H9 (cell line): Measurements from ENCODE around the gene KLHDC7B. TPM values are rescaled to one million over a fixed set of nuclear protein-coding genes. Genes with fewer than 3 reads are reported as not detected.

Experiments used
- DNase-seq: peaks from one replicate; pipeline ENCODE4 v3.0.0-alpha.2; 2017
- H2AFZ ChIP-seq: one replicate; pipeline ENCODE4 v1.6.1; 2013; ENCODE audit warnings: mild to moderate bottlenecking, low read length, control low read depth, moderate library complexity
- H2AK5ac ChIP-seq: 2 replicates; pipeline ENCODE4 v1.6.1; 2013; ENCODE audit warnings: low read length, control low read depth, mixed read lengths; ENCODE audit not compliant: insufficient read length
- H2BK120ac ChIP-seq: one replicate; pipeline ENCODE4 v1.6.1; 2013; ENCODE audit warnings: low read depth, mild to moderate bottlenecking, low read length, control low read depth, inconsistent platforms; ENCODE audit not compliant: poor library complexity, severe bottlenecking
- H2BK12ac ChIP-seq: 2 replicates; pipeline ENCODE4 v1.6.1; 2013; ENCODE audit warnings: low read length, control low read depth, mixed read lengths, low read depth; ENCODE audit not compliant: insufficient read length
- H2BK15ac ChIP-seq: 2 replicates; pipeline ENCODE4 v1.6.1; 2013; ENCODE audit warnings: low read depth, low read length, control low read depth
- H2BK20ac ChIP-seq: one replicate; pipeline ENCODE4 v1.6.1; 2013; ENCODE audit warnings: low read depth, mild to moderate bottlenecking, low read length, control low read depth, inconsistent platforms; ENCODE audit not compliant: poor library complexity, severe bottlenecking
- H2BK5ac ChIP-seq: 2 replicates; pipeline ENCODE4 v1.6.1; 2013; ENCODE audit warnings: low read length, control low read depth, mixed read lengths; ENCODE audit not compliant: insufficient read length
- H3K14ac ChIP-seq: 2 replicates; pipeline ENCODE4 v1.6.1; 2013; ENCODE audit warnings: low read length, control low read depth; ENCODE audit not compliant: insufficient read depth
- H3K18ac ChIP-seq: 2 replicates; pipeline ENCODE4 v1.6.1; 2013; ENCODE audit warnings: low read depth, mild to moderate bottlenecking, mixed read lengths, low read length, control low read depth; ENCODE audit not compliant: insufficient read length
- H3K23ac ChIP-seq: 2 replicates; pipeline ENCODE4 v1.6.1; 2013; ENCODE audit warnings: low read length, control low read depth, mixed read lengths, low read depth; ENCODE audit not compliant: insufficient read length
- H3K23me2 ChIP-seq: 2 replicates; pipeline ENCODE4 v1.6.1; 2013; ENCODE audit warnings: low read depth, mild to moderate bottlenecking, mixed read lengths, low read length, control low read depth; ENCODE audit not compliant: insufficient read length, poor library complexity, severe bottlenecking
- H3K27ac ChIP-seq: 2 replicates; pipeline ENCODE4 v1.5.1; 2013; ENCODE audit warnings: low read length, control low read depth, mixed read lengths, low read depth; ENCODE audit not compliant: insufficient read length
- H3K27me3 ChIP-seq: 2 replicates; pipeline ENCODE4 v1.6.1; 2013; ENCODE audit warnings: low read length, control low read depth, inconsistent platforms; ENCODE audit not compliant: insufficient read depth
- H3K4ac ChIP-seq: 2 replicates; pipeline ENCODE4 v1.6.1; 2013; ENCODE audit warnings: low read depth, mild to moderate bottlenecking, control low read depth, inconsistent platforms, low read length, moderate library complexity
- H3K4me1 ChIP-seq: 2 replicates; pipeline ENCODE4 v1.6.1; 2013; ENCODE audit warnings: low read length, control low read depth, inconsistent platforms; ENCODE audit not compliant: insufficient read depth
- H3K4me2 ChIP-seq: 2 replicates; pipeline ENCODE4 v1.6.1; 2013; ENCODE audit warnings: low read length, control low read depth, mixed read lengths; ENCODE audit not compliant: insufficient read length, insufficient read depth
- H3K56ac ChIP-seq: 2 replicates; pipeline ENCODE4 v1.6.1; 2013; ENCODE audit warnings: low read depth, mild to moderate bottlenecking, mixed read lengths, low read length, control low read depth; ENCODE audit not compliant: insufficient read length
- H3K79me1 ChIP-seq: 2 replicates; pipeline ENCODE4 v1.6.1; 2013; ENCODE audit warnings: low read depth, mild to moderate bottlenecking, moderate library complexity, low read length, control low read depth, inconsistent platforms; ENCODE audit not compliant: insufficient read depth, poor library complexity, severe bottlenecking
- H3K79me2 ChIP-seq: 2 replicates; pipeline ENCODE4 v1.6.1; 2013; ENCODE audit warnings: low read length, control low read depth, inconsistent platforms; ENCODE audit not compliant: insufficient read depth
- H3K9ac ChIP-seq: 2 replicates; pipeline ENCODE4 v1.6.1; 2013; ENCODE audit warnings: low read length, control low read depth, mixed read lengths; ENCODE audit not compliant: insufficient read length; ENCODE audit errors: extremely low read depth
- H3K9me3 ChIP-seq: one replicate; pipeline ENCODE4 v1.6.1; 2013; ENCODE audit warnings: low read depth, low read length, inconsistent platforms; ENCODE audit not compliant: control insufficient read depth
- H3T11ph ChIP-seq: one replicate; pipeline ENCODE4 v1.6.1; 2013; ENCODE audit warnings: mild to moderate bottlenecking, low read length, control low read depth, inconsistent platforms
- H4K20me1 ChIP-seq: one replicate; pipeline ENCODE4 v1.6.1; 2013; ENCODE audit not compliant: control insufficient read depth, insufficient read length, insufficient read depth
- H4K5ac ChIP-seq: 2 replicates; pipeline ENCODE4 v1.6.1; 2013; ENCODE audit warnings: low read depth, mild to moderate bottlenecking, mixed read lengths, low read length, control low read depth; ENCODE audit not compliant: insufficient read length
- H4K8ac ChIP-seq: replicated peaks from 2 replicates; pipeline ENCODE4 v1.6.1; 2013; ENCODE audit warnings: low read length, control low read depth, mixed read lengths, low read depth; ENCODE audit not compliant: insufficient read length
- H4K91ac ChIP-seq: 2 replicates; pipeline ENCODE4 v1.6.1; 2013; ENCODE audit warnings: low read depth, mild to moderate bottlenecking, moderate library complexity, mixed read lengths, low read length, control low read depth; ENCODE audit not compliant: insufficient read length
- H3K27ac Mint-ChIP-seq, 3 experiments: 2 replicates in 2 of 3; 3 replicates in 1 of 3; pipeline ENCODE4 v1.8.0; 2020 to 2021; ENCODE audit warnings: mixed read lengths in 3 of 3, mild to moderate bottlenecking in 1 of 3, moderate library complexity in 1 of 3
- H3K27me3 Mint-ChIP-seq: 2 replicates; pipeline ENCODE4 v1.8.0; 2021; ENCODE audit warnings: low read depth, mild to moderate bottlenecking, moderate library complexity, mixed read lengths
- H3K36me3 Mint-ChIP-seq, 3 experiments: 2 replicates in 2 of 3; 3 replicates in 1 of 3; pipeline ENCODE4 v1.8.0; 2020 to 2021; ENCODE audit warnings: low read depth in 3 of 3, mixed read lengths in 3 of 3; ENCODE audit not compliant: insufficient read depth in 1 of 3
- H3K4me1 Mint-ChIP-seq, 2 experiments: 2 replicates each; pipeline ENCODE4 v1.8.0; 2020; ENCODE audit warnings: mixed read lengths in 2 of 2
- H3K4me3 Mint-ChIP-seq, 2 experiments: 2 replicates in 1 of 2; 3 replicates in 1 of 2; pipeline ENCODE4 v1.8.0; 2020 to 2021; ENCODE audit warnings: mild to moderate bottlenecking in 2 of 2, mixed read lengths in 2 of 2, moderate library complexity in 1 of 2
- H3K9me3 Mint-ChIP-seq, 2 experiments: 2 replicates in 1 of 2; 3 replicates in 1 of 2; pipeline ENCODE4 v1.8.0; 2020; ENCODE audit warnings: mild to moderate bottlenecking in 2 of 2, mixed read lengths in 2 of 2, moderate library complexity in 1 of 2
- CTCF ChIP-seq: fragments of 200-600 bp; sonication (generic); conservative IDR thresholded peaks from 3 replicates; pipeline ENCODE4 v1.8.0; 2021; ENCODE audit warnings: antibody characterized with exemption, mild to moderate bottlenecking
- WGBS: extraction: QIAGEN DNeasy Blood & Tissue Kit; methylation state at CpG from one replicate; pipeline ENCODE4 v1.1.7; 2013; ENCODE audit warnings: missing lambda C conversion rate, low lambda C conversion rate, mixed read lengths; ENCODE audit not compliant: insufficient read length; ENCODE audit errors: extremely low coverage; 5-methylcytosine and 5-hydroxymethylcytosine counted together
- total RNA-seq: library from RNA; stranded (reverse); gene quantifications from 2 replicates; pipeline ENCODE4 v1.2.1, GENCODE V29; 2021

KLHDC7B gene
- total RNA-seq, 1 experiment from 2014 or later = not detected

DNA sequence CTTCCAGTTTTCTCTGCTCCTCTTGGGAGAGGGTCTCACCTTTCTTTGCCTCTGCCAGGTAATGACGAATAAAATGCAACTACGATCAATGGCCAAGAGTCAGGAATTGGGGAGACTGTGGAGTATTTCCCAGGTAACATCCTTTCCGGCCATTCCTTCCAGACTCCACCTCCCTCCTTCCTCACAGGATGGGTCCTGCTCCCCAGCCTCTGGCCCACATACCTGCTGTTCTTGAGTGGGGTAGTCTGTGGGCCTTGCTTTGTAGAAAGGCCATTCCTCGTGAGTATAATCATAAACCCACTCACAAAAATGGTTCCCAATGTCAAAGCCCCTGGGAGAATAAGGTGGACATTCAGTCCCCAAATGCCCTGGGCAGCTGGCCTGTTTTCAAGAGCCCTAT, 34.1 kb downstream of the KLHDC7B start:
- Histone ChIP-seq H3K18ac (no peak overlapping the region), H2AFZ (no peak overlapping the region), H3K9me3 (no peaks in the 10 kb centered on the region), H3T11ph (no peak overlapping the region), H3K27me3 (no peaks in the 10 kb centered on the region), H3K23ac (no peak overlapping the region), H3K9ac (no peak overlapping the region), H2BK120ac (no peak overlapping the region), H3K23me2 (no peaks in the 10 kb centered on the region), H3K79me1 (peaks cover 4% of the 10 kb centered on the region), H2BK20ac (no peak overlapping the region), H3K14ac (no peak overlapping the region), H2BK15ac (no peak overlapping the region), H2AK5ac (no peak overlapping the region), H3K4me1 (peaks cover 2% of the 10 kb centered on the region; the same call in 1 of the 2 replicates), H3K56ac (no peak overlapping the region), H4K91ac (no peak overlapping the region), H4K5ac (no peak overlapping the region), H3K79me2 (no peaks in the 10 kb centered on the region), H3K4ac (no peak overlapping the region), H2BK12ac (no peak overlapping the region), H4K8ac (no peak overlapping the region), H4K20me1 (no peaks in the 10 kb centered on the region), H2BK5ac (no peak overlapping the region), H3K27ac (no peak overlapping the region), H3K4me2 (no peak overlapping the region)
- WGBS = no CpG with 5 or more reads among the region's 4 CpGs
- Mint-ChIP-seq H3K9me3 (no peaks in the 10 kb centered on the region), H3K27ac (no peak overlapping the region; a peak in 1 of 7 replicates), H3K36me3 (peaks cover 4 to 42% (median 38%) of the 10 kb centered on the region in 3 experiments), H3K4me1 (peaks cover 8 to 17% of the 10 kb centered on the region in 2 experiments), H3K27me3 (no peaks in the 10 kb centered on the region), H3K4me3 (no peak overlapping the region)
- no peak for TF ChIP-seq CTCF
- DNase-seq = no peak
